Measurements from ENCODE around the gene PTPRC.

Gene PTPRC

DNA sequence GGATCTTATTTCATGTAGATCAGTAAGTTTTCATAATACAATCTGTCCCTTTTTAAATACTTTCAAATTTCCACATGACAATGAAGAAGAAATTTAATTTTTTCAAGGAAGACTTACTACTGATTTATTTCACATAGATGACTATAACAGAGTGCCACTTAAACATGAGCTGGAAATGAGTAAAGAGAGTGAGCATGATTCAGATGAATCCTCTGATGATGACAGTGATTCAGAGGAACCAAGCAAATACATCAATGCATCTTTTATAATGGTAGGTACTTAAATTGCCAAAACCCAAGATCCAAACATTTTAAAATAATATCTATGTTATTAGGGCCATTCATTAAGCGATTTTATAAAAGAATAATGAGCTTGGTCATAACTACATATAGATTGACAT lies 110.4 kb downstream of the PTPRC start:
- CTCF ChIA-PET: interaction anchor here (1.5 kb wide), 1 partner anchor 48 kb away, joined by 3 read pairs; no protein-coding TSS in a partner anchor
- H3K36me3 ChIP-seq (ENCODE audit: control insufficient read depth in 2 of 2, insufficient read depth in 1 of 2, low read length in 2 of 2): no peaks in the 10 kb centered on the region

DNA sequence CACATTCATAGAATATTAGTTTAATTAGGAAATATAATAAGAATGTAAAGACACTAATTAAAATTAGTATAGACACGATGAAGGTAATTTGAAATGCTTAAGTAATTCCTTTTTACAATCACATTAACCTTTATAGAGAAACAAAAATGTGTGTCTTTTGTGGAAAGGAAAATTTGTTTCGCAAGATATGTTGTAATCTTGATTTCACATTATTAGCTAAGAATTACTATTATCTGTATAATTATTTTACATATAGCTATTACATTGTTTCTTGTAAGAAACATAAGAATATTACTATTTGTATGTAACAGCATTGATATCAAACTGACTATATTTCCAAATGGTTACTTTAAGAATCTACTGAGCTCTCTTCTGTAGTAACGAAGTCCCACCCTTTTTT lies 111.2 kb downstream of the PTPRC start:
- H3K4me3 ChIP-seq (ENCODE audit: low read depth, low read length): no peak overlapping the region
- ChIA-PET CTCF (no interaction called here), POLR2A (interaction anchor here (0.5 kb wide), 1 partner anchor 805 kb away, joined by 4 read pairs; no protein-coding TSS in a partner anchor)
- H3K9me3 ChIP-seq (ENCODE audit: control insufficient read depth, insufficient read depth, low read depth, low read length): no peaks in the 10 kb centered on the region
- no peak overlapping the region for H3K27ac ChIP-seq (ENCODE audit: extremely low read depth, low read depth, low read length)
- TF ChIP-seq ZNF561 (tag by site-specific recombination; IDR thresholded peaks at IDR 0.05; ENCODE audit: borderline replicate concordance) (no peak), ZNF146 (tag by site-specific recombination; IDR thresholded peaks at IDR 0.05) (no peak), MYNN (tag by site-specific recombination; IDR thresholded peaks at IDR 0.05; ENCODE audit: borderline replicate concordance) (no peak), ZBTB7A (tag by site-specific recombination; IDR thresholded peaks at IDR 0.05; ENCODE audit: low read depth) (no peak), KLF1 (tag by site-specific recombination; IDR thresholded peaks at IDR 0.05) (no peak)
- TF ChIP-seq, protein P1, sequence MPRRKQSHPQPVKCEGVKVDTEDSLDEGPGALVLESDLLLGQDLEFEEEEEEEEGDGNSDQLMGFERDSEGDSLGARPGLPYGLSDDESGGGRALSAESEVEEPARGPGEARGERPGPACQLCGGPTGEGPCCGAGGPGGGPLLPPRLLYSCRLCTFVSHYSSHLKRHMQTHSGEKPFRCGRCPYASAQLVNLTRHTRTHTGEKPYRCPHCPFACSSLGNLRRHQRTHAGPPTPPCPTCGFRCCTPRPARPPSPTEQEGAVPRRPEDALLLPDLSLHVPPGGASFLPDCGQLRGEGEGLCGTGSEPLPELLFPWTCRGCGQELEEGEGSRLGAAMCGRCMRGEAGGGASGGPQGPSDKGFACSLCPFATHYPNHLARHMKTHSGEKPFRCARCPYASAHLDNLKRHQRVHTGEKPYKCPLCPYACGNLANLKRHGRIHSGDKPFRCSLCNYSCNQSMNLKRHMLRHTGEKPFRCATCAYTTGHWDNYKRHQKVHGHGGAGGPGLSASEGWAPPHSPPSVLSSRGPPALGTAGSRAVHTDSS (tag by site-specific recombination; IDR thresholded peaks at IDR 0.05): no peak
- TF ChIP-seq, protein P2, sequence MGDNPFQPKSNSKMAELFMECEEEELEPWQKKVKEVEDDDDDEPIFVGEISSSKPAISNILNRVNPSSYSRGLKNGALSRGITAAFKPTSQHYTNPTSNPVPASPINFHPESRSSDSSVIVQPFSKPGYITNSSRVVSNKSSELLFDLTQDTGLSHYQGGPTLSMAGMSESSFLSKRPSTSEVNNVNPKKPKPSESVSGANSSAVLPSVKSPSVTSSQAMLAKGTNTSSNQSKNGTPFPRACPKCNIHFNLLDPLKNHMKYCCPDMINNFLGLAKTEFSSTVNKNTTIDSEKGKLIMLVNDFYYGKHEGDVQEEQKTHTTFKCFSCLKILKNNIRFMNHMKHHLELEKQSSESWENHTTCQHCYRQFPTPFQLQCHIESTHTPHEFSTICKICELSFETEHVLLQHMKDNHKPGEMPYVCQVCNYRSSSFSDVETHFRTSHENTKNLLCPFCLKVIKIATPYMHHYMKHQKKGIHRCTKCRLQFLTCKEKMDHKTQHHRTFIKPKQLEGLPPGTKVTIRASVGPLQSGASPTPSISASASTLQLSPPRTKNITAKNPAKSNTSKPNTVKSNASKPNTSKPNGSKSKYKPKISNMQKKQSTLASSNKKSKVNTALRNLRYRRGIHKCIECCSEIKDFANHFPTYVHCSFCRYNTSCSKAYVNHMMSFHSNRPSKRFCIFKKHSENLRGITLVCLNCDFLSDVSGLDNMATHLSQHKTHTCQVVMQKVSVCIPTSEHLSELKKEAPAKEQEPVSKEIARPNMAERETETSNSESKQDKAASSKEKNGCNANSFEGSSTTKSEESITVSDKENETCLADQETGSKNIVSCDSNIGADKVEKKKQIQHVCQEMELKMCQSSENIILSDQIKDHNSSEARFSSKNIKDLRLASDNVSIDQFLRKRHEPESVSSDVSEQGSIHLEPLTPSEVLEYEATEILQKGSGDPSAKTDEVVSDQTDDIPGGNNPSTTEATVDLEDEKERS (tag by site-specific recombination; IDR thresholded peaks at IDR 0.05): no peak
- TF ChIP-seq, protein P3, sequence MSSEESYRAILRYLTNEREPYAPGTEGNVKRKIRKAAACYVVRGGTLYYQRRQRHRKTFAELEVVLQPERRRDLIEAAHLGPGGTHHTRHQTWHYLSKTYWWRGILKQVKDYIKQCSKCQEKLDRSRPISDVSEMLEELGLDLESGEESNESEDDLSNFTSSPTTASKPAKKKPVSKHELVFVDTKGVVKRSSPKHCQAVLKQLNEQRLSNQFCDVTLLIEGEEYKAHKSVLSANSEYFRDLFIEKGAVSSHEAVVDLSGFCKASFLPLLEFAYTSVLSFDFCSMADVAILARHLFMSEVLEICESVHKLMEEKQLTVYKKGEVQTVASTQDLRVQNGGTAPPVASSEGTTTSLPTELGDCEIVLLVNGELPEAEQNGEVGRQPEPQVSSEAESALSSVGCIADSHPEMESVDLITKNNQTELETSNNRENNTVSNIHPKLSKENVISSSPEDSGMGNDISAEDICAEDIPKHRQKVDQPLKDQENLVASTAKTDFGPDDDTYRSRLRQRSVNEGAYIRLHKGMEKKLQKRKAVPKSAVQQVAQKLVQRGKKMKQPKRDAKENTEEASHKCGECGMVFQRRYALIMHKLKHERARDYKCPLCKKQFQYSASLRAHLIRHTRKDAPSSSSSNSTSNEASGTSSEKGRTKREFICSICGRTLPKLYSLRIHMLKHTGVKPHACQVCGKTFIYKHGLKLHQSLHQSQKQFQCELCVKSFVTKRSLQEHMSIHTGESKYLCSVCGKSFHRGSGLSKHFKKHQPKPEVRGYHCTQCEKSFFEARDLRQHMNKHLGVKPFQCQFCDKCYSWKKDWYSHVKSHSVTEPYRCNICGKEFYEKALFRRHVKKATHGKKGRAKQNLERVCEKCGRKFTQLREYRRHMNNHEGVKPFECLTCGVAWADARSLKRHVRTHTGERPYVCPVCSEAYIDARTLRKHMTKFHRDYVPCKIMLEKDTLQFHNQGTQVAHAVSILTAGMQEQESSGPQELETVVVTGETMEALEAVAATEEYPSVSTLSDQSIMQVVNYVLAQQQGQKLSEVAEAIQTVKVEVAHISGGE (tag by site-specific recombination; conservative IDR thresholded peaks at IDR 0.05; ENCODE audit: low read depth): no peak
- TF ChIP-seq, protein P4, sequence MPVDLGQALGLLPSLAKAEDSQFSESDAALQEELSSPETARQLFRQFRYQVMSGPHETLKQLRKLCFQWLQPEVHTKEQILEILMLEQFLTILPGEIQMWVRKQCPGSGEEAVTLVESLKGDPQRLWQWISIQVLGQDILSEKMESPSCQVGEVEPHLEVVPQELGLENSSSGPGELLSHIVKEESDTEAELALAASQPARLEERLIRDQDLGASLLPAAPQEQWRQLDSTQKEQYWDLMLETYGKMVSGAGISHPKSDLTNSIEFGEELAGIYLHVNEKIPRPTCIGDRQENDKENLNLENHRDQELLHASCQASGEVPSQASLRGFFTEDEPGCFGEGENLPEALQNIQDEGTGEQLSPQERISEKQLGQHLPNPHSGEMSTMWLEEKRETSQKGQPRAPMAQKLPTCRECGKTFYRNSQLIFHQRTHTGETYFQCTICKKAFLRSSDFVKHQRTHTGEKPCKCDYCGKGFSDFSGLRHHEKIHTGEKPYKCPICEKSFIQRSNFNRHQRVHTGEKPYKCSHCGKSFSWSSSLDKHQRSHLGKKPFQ (tag by site-specific recombination; IDR thresholded peaks at IDR 0.05): no peak
- no peaks in the 10 kb centered on the region for H3K4me1 ChIP-seq (ENCODE audit: control insufficient read depth, insufficient read depth, low read length)
- H3K36me3 ChIP-seq (ENCODE audit: control insufficient read depth in 2 of 2, insufficient read depth in 1 of 2, low read length in 2 of 2): no peaks in the 10 kb centered on the region

More for the DNA sequence above, 110.4 kb downstream of the PTPRC start:
- POLR2A ChIA-PET: no interaction called here
- no peak overlapping the region for H3K27ac ChIP-seq (ENCODE audit: extremely low read depth, low read depth, low read length)
- no peaks in the 10 kb centered on the region for H3K4me1 ChIP-seq (ENCODE audit: control insufficient read depth, insufficient read depth, low read length)
- TF ChIP-seq EGR2 (tag by site-specific recombination; IDR thresholded peaks at IDR 0.05; ENCODE audit: low read depth) (no peak), ZNF626 (tag by site-specific recombination; IDR thresholded peaks at IDR 0.05) (no peak), OVOL3 (tag by site-specific recombination; IDR thresholded peaks at IDR 0.05) (no peak), BCL11A (tag by site-specific recombination; IDR thresholded peaks at IDR 0.05; ENCODE audit: low read depth) (no peak), WT1 (tag by site-specific recombination; IDR thresholded peaks at IDR 0.05) (no peak), ZBTB8A (tag by site-specific recombination; IDR thresholded peaks at IDR 0.05) (no peak), ZNF530 (tag by site-specific recombination; IDR thresholded peaks at IDR 0.05; ENCODE audit: low read depth) (no peak), ZNF23 (tag by site-specific recombination; IDR thresholded peaks at IDR 0.05; ENCODE audit: borderline replicate concordance) (no peak)
- TF ChIP-seq, protein P5, sequence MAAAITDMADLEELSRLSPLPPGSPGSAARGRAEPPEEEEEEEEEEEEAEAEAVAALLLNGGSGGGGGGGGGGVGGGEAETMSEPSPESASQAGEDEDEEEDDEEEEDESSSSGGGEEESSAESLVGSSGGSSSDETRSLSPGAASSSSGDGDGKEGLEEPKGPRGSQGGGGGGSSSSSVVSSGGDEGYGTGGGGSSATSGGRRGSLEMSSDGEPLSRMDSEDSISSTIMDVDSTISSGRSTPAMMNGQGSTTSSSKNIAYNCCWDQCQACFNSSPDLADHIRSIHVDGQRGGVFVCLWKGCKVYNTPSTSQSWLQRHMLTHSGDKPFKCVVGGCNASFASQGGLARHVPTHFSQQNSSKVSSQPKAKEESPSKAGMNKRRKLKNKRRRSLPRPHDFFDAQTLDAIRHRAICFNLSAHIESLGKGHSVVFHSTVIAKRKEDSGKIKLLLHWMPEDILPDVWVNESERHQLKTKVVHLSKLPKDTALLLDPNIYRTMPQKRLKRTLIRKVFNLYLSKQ (tag by site-specific recombination; IDR thresholded peaks at IDR 0.05; ENCODE audit: borderline replicate concordance): no peak
- H3K9me3 ChIP-seq (ENCODE audit: control insufficient read depth, insufficient read depth, low read depth, low read length): no peaks in the 10 kb centered on the region
- no peak overlapping the region for H3K4me3 ChIP-seq (ENCODE audit: low read depth, low read length)
